Gastroesophageal sphincter (tissue), 4 donors: ENCODE data around the gene KCNB1. TPM values are rescaled to one million over a fixed set of nuclear protein-coding genes. Genes with fewer than 3 reads are reported as not detected.

Experiments used
- ATAC-seq: fragments of 150-250 bp; one replicate; pipeline ENCODE4 v1.9.1; 2016; ENCODE audit warnings: mild to moderate bottlenecking, moderate library complexity
- H3K27ac ChIP-seq, 4 donors: fragments of 200-600 bp; sonication (generic) in 3 of 4; 1 replicate in 3 of 4; 2 replicates in 1 of 4; pipeline ENCODE4 v1.5.1; 2016 to 2019
- H3K27me3 ChIP-seq: fragments of 200-600 bp; sonication (generic); one replicate; pipeline ENCODE4 v1.5.1; 2019
- H3K36me3 ChIP-seq, 2 donors: fragments of 200-600 bp; sonication (generic); one replicate each; pipeline ENCODE4 v1.5.1; 2019; ENCODE audit warnings: control low read depth in 1 of 2
- H3K4me1 ChIP-seq, 3 donors: fragments of 200-600 bp; sonication (generic); 1 replicate in 2 of 3; 2 replicates in 1 of 3; pipeline ENCODE4 v1.5.1; 2016 to 2019; ENCODE audit warnings: control low read depth in 2 of 3
- H3K4me3 ChIP-seq, 2 donors: fragments of 200-600 bp; sonication (generic); one replicate each; pipeline ENCODE4 v1.5.1; 2019; ENCODE audit warnings: mild to moderate bottlenecking in 1 of 2, moderate library complexity in 1 of 2
- H3K9me3 ChIP-seq, 3 donors: fragments of 200-600 bp; sonication (generic); one replicate each; pipeline ENCODE4 v1.5.1; 2017 to 2019; ENCODE audit warnings: control low read depth in 2 of 3
- EP300 ChIP-seq: sonication (generic); formaldehyde crosslinking; IDR thresholded peaks from one replicate; pipeline ENCODE4 v1.6.1; 2017; ENCODE audit warnings: antibody characterized with exemption, mild to moderate bottlenecking
- POLR2A ChIP-seq, 2 donors: fragments of 450-650 bp; IDR thresholded peaks; one replicate each; pipeline ENCODE4 v1.6.1; 2017; ENCODE audit warnings: antibody characterized with exemption in 2 of 2, mild to moderate bottlenecking in 2 of 2, moderate library complexity in 1 of 2
- POLR2AphosphoS5 ChIP-seq: sonication (generic); formaldehyde crosslinking; IDR thresholded peaks from one replicate; pipeline ENCODE4 v1.6.1; 2017; ENCODE audit warnings: antibody characterized with exemption
- WGBS, 2 donors: methylation state at CpG; one replicate each; pipeline ENCODE4 v1.1.5; 2018; ENCODE audit warnings: low coverage in 1 of 2; 5-methylcytosine and 5-hydroxymethylcytosine counted together
- total RNA-seq, 4 donors: library from RNA; depleted of rRNA; stranded (reverse); fragments of >200 nt; gene quantifications; one replicate each; pipeline ENCODE4 v1.1.0, GENCODE V29; 2016
- TF ChIP-seq, protein P1 (sequence below), 4 experiments: fragments of 200-600 bp in 2 of 4; fragments of 450-650 bp in 2 of 4; sonication (generic) in 1 of 4; IDR thresholded peaks; one replicate each; pipeline ENCODE4 v1.5.1; 2017 to 2019; ENCODE audit warnings: antibody characterized with exemption in 4 of 4, mild to moderate bottlenecking in 2 of 4, moderate library complexity in 2 of 4

Gene KCNB1
- total RNA-seq, 4 donors from 2014 or later = 26.3 to 44.1 (median 38.0) TPM

DNA sequence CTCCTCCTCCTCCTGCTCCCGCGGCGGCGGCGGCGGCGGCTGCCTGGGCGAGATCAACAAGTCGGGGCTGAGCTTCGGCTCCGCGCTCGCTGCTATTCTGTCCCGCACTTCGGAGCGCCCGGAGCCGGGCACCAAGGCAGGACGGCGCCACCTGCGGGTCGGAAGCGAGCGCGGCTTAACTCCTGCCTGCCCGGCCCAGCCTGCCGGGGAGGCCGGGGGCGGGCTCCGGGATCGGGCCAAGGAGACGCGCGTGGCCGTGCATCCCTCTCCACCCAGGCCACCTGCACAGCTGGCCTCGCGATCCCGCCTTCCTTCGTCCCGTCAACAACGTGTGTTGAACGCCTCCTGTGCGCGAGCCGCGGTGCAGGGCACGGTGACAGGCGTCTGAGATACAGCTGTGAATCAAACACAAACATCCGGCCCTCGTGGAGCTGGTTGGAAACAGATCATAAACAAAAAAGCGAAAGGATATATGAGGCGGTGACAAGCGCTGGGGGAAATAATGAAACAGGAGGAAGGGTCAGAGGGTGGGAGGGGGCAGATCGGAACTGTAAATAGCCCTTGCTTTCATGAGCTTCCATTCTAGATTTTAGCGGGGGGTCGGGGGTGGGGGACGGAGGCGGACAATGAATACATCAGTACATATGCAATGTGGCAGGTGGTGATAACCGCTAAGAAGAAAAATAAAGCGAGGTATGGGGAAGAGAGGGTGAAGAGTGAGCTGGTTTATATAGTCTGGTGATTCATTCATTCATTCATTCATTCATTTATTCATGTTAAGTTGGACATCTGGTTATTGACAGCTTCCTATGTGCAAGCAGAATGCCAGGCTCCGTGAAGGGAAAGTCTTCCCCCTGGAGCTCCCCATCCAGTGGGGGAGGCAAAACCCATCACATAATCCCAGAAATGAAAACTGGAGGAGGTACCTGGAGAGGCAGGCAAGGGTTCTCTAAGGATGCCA, 2.0 kb upstream of the KCNB1 start:
- Histone ChIP-seq H3K4me3 (peak overlapping the region; percentile 55 to 77), H3K36me3 (peaks cover 0 to 9% of the 10 kb centered on the region in 2 donors), H3K27me3 (peaks cover 22% of the 10 kb centered on the region), H3K4me1 (peaks cover 0 to 54% (median 5%) of the 10 kb centered on the region in 3 donors), H3K27ac (peak overlapping the region in 3 of 4 donors; percentile 87 to 94 (median 89)), H3K9me3 (no peaks in the 10 kb centered on the region)
- TF ChIP-seq POLR2AphosphoS5 (peak; percentile 34), POLR2A (IDR thresholded peaks at IDR 0.05) (peak in 1 of 2 donors; percentile 15), EP300 (no peak)
- TF ChIP-seq, protein P1, sequence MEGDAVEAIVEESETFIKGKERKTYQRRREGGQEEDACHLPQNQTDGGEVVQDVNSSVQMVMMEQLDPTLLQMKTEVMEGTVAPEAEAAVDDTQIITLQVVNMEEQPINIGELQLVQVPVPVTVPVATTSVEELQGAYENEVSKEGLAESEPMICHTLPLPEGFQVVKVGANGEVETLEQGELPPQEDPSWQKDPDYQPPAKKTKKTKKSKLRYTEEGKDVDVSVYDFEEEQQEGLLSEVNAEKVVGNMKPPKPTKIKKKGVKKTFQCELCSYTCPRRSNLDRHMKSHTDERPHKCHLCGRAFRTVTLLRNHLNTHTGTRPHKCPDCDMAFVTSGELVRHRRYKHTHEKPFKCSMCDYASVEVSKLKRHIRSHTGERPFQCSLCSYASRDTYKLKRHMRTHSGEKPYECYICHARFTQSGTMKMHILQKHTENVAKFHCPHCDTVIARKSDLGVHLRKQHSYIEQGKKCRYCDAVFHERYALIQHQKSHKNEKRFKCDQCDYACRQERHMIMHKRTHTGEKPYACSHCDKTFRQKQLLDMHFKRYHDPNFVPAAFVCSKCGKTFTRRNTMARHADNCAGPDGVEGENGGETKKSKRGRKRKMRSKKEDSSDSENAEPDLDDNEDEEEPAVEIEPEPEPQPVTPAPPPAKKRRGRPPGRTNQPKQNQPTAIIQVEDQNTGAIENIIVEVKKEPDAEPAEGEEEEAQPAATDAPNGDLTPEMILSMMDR (IDR thresholded peaks at IDR 0.05) = peak; percentile 66 to 95 (median 92)
- 3 to 6% methylated on average over 8 to 11 of the region's 61 CpGs for WGBS, 2 donors
- ATAC-seq = peak; percentile 82

DNA sequence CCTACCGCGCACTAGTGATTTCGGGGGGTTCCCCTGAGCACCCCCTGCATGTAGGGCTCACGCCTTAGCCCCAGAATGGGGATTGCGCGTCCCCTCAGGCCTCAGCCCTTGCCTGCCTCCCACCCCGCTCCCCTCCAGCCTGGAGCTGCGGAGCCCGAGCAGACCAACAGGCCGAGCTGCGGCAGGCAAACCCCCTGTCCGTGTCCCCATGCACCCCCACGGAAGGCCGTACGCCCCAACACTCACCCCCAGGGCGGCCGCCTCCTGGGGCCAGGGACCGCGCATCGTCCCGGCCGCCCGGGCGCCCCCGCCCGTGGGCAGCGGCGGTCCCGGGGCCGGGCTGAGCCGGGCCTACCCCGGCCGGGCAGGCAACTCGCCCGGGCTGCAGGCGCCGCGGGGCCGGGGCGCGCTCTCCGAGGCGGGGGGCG, 1.2 kb upstream of the KCNB1 start:
- peaks cover 19% of the 10 kb centered on the region for H3K27me3 ChIP-seq
- peaks cover 0 to 61% (median 5%) of the 10 kb centered on the region in 3 donors for H3K4me1 ChIP-seq
- H3K36me3 ChIP-seq = peaks cover 0 to 9% of the 10 kb centered on the region in 2 donors
- peak overlapping the region; percentile 39 to 94 (median 88) for H3K27ac ChIP-seq
- 0% methylated on average over 3 of the region's 44 CpGs; no CpG with 5 or more reads in 1 of the 2 donors for WGBS, 2 donors
- TF ChIP-seq EP300 = no peak
- TF ChIP-seq POLR2A (IDR thresholded peaks at IDR 0.05) = no peak
- TF ChIP-seq, protein P1 (IDR thresholded peaks at IDR 0.05) = no peak
- TF ChIP-seq POLR2AphosphoS5 = no peak
- ATAC-seq = peak; percentile 15
- no peaks in the 10 kb centered on the region for H3K9me3 ChIP-seq
- H3K4me3 ChIP-seq = peak overlapping the region; percentile 55 to 77

DNA sequence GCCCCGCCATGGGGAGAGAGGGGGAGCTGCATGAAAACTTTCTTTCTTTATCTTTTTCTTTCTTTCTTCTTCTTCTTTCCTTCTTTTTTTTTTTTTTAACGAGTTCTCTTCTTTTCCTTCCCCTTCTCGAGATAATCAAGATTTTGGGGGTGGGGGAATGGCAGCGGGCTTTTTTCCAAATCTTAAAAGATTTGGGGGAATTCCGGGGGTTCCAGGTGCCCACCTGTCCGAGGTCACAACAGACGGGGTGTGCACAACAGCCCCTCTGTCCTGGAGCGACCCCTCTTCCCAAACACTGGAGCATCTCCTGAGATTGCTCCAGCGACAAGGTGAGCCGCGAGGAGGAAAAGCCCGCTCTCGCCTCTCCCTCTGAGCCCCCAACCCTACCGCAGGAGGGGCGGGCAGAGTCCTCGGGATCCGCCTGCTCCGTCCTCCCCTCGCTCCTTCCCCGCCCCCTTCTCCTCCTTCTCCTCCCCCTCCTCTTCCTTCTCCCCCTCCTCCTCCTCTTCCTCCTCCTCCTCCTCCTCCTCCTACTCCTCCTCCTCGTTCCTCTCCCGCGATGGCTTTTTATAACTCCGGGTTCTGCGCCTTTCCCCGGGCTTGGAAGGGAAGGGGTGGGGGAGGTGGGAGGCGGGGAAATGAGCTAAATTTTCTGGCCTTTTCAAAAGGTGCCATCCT, 689 bp upstream of the KCNB1 start:
- Histone ChIP-seq H3K9me3 (no peaks in the 10 kb centered on the region), H3K27ac (peak overlapping the region; percentile 39 to 94 (median 88)), H3K4me1 (peaks cover 0 to 67% (median 5%) of the 10 kb centered on the region in 3 donors), H3K27me3 (peaks cover 19% of the 10 kb centered on the region), H3K4me3 (peak overlapping the region; percentile 55 to 77), H3K36me3 (peaks cover 0 to 10% of the 10 kb centered on the region in 2 donors)
- TF ChIP-seq, protein P1 (IDR thresholded peaks at IDR 0.05) = no peak
- ATAC-seq = no peak
- 0 to 2% methylated on average over 9 to 10 of the region's 27 CpGs for WGBS, 2 donors

DNA sequence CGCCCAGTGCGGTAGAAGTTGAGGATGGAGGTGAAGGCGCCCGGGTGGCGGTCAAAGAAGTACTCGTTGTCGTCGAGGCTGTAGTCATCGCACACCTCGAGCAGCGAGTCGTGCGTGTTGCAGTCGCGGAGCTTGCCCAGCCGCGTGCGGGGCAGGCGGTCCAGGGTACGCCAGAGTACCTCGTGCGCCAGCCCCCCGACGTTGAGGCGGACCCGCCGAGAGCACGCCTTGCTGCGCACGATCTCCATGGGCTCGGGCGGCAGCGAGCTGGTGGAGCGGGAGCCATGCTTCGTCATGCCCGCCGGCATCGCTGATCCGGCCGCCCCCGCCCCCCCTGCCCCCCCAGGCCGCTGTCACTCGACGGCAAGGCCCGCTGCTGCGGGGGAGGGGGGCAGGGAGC, 295 bp downstream of the KCNB1 start:
- peaks cover 0 to 19% of the 10 kb centered on the region in 2 donors for H3K36me3 ChIP-seq
- peak overlapping the region; percentile 55 to 77 for H3K4me3 ChIP-seq
- H3K27ac ChIP-seq = peak overlapping the region in 3 of 4 donors; percentile 84 to 94 (median 87)
- no peak for ATAC-seq
- no CpG with 5 or more reads among the region's 46 CpGs for WGBS, 2 donors
- H3K4me1 ChIP-seq = peaks cover 0 to 70% (median 5%) of the 10 kb centered on the region in 3 donors
- H3K9me3 ChIP-seq = no peaks in the 10 kb centered on the region
- TF ChIP-seq, protein P1 (IDR thresholded peaks at IDR 0.05) = no peak
- TF ChIP-seq EP300 = no peak
- no peak for TF ChIP-seq POLR2AphosphoS5
- TF ChIP-seq POLR2A (IDR thresholded peaks at IDR 0.05) = no peak
- peaks cover 19% of the 10 kb centered on the region for H3K27me3 ChIP-seq
